DOHH2 (cell line): ENCODE results near the gene PRKCG.
A peak's percentile ranks its signal among the peaks of the same experiment; 100 is the strongest.

Experiments
- H3F3A ChIP-seq: fragments of 200-600 bp; sonication (generic), shearing (Covaris generic); 2 replicates; pipeline ENCODE4 v1.6.0; 2016; ENCODE audit warnings: antibody characterized with exemption, mild to moderate bottlenecking; ENCODE audit not compliant: control insufficient read depth, insufficient read depth
- H3K27ac ChIP-seq: fragments of 200-600 bp; sonication (generic); 2 replicates; pipeline ENCODE4 v1.5.1; 2014; ENCODE audit warnings: low read depth, mild to moderate bottlenecking, low read length, moderate library complexity
- H3K27me3 ChIP-seq: fragments of 200-600 bp; sonication (generic); 2 replicates; pipeline ENCODE4 v1.6.1; 2014; ENCODE audit warnings: mild to moderate bottlenecking, low read length, mixed read lengths; ENCODE audit not compliant: control insufficient read depth
- H3K36me3 ChIP-seq: fragments of 200-600 bp; sonication (generic); 2 replicates; pipeline ENCODE4 v1.6.1; 2014; ENCODE audit warnings: mild to moderate bottlenecking, low read length, moderate library complexity, mixed read lengths; ENCODE audit not compliant: control insufficient read depth
- H3K4me1 ChIP-seq: fragments of 200-600 bp; sonication (generic); 2 replicates; pipeline ENCODE4 v1.6.1; 2014; ENCODE audit warnings: mild to moderate bottlenecking, low read length, mixed read lengths; ENCODE audit not compliant: control insufficient read depth
- H3K4me2 ChIP-seq: fragments of 200-600 bp; sonication (generic); 2 replicates; pipeline ENCODE4 v1.6.0; 2014; ENCODE audit warnings: mild to moderate bottlenecking, low read length, moderate library complexity
- H3K4me3 ChIP-seq: fragments of 200-600 bp; sonication (generic); 2 replicates; pipeline ENCODE4 v1.5.1; 2014; ENCODE audit warnings: mild to moderate bottlenecking, low read length, mixed read lengths
- H3K79me2 ChIP-seq: fragments of 200-600 bp; sonication (generic); 2 replicates; pipeline ENCODE4 v1.6.1; 2014; ENCODE audit warnings: mild to moderate bottlenecking, low read length, mixed read lengths; ENCODE audit not compliant: control insufficient read depth
- H3K9me2 ChIP-seq: fragments of 200-600 bp; sonication (generic); replicated peaks from 2 replicates; pipeline ENCODE4 v1.6.1; 2014; ENCODE audit warnings: mild to moderate bottlenecking, low read length, mixed read lengths; ENCODE audit not compliant: control insufficient read depth
- H3K9me3 ChIP-seq: fragments of 200-600 bp; sonication (generic); 2 replicates; pipeline ENCODE4 v1.6.1; 2014; ENCODE audit warnings: antibody characterized with exemption, low read length, mixed read lengths; ENCODE audit not compliant: control insufficient read depth, insufficient read depth
- H4K20me1 ChIP-seq: fragments of 200-600 bp; sonication (generic); 2 replicates; pipeline ENCODE4 v1.6.0; 2014; ENCODE audit warnings: low read depth, mild to moderate bottlenecking, antibody characterized with exemption, low read length, moderate library complexity; ENCODE audit not compliant: control insufficient read depth, insufficient read depth
- CTCF ChIP-seq: fragments of 200-600 bp; sonication (generic); IDR thresholded peaks from one replicate; pipeline ENCODE4 v1.5.1; 2014; ENCODE audit warnings: antibody characterized with exemption, mild to moderate bottlenecking, low read depth, low read length; ENCODE audit not compliant: poor library complexity, severe bottlenecking
- EZH2phosphoT487 ChIP-seq: fragments of 200-600 bp; sonication (generic); IDR thresholded peaks from 2 replicates; pipeline ENCODE4 v1.6.1; 2017; ENCODE audit warnings: borderline replicate concordance, mild to moderate bottlenecking, antibody characterized with exemption, low read length, moderate library complexity, mixed read lengths

Gene PRKCG

GRCh38 chr19:53864308-53864836 lies 17.6 kb upstream of the PRKCG start:
- Histone ChIP-seq H3K4me2 (no peak overlapping the region), H3K4me1 (peaks cover 28% of the 10 kb centered on the region), H3K9me3 (no peaks in the 10 kb centered on the region), H3K27ac (no peak overlapping the region), H3F3A (no peaks in the 10 kb centered on the region), H3K9me2 (no peaks in the 10 kb centered on the region), H3K27me3 (peaks cover 17% of the 10 kb centered on the region), H4K20me1 (no peaks in the 10 kb centered on the region), H3K4me3 (no peak overlapping the region), H3K36me3 (no peaks in the 10 kb centered on the region), H3K79me2 (no peaks in the 10 kb centered on the region)
- TF ChIP-seq EZH2phosphoT487 (no peak), CTCF (no peak)

GRCh38 chr19:53865523-53865917 lies 16.5 kb upstream of the PRKCG start:
- Histone ChIP-seq H3K4me3 (no peak overlapping the region), H3K4me2 (no peak overlapping the region), H3K27ac (no peak overlapping the region), H3K79me2 (no peaks in the 10 kb centered on the region), H3K4me1 (peaks cover 31% of the 10 kb centered on the region), H3F3A (no peaks in the 10 kb centered on the region), H3K9me2 (no peaks in the 10 kb centered on the region), H3K27me3 (peaks cover 17% of the 10 kb centered on the region), H3K36me3 (no peaks in the 10 kb centered on the region), H3K9me3 (no peaks in the 10 kb centered on the region), H4K20me1 (no peaks in the 10 kb centered on the region)
- TF ChIP-seq CTCF (no peak), EZH2phosphoT487 (no peak)

GRCh38 chr19:53865918-53866864 lies 15.8 kb upstream of the PRKCG start:
- Histone ChIP-seq H3K4me1 (peaks cover 32% of the 10 kb centered on the region), H4K20me1 (no peaks in the 10 kb centered on the region), H3K9me3 (no peaks in the 10 kb centered on the region), H3K4me2 (peak overlapping the region; percentile 3; the same call in 1 of the 2 replicates), H3K79me2 (no peaks in the 10 kb centered on the region), H3K9me2 (no peaks in the 10 kb centered on the region), H3F3A (no peaks in the 10 kb centered on the region), H3K4me3 (no peak overlapping the region), H3K36me3 (no peaks in the 10 kb centered on the region), H3K27me3 (peaks cover 17% of the 10 kb centered on the region), H3K27ac (no peak overlapping the region)
- no peak for TF ChIP-seq CTCF
- no peak for TF ChIP-seq EZH2phosphoT487
